GM12878 (cell line): ENCODE results near the gene TBC1D32. TPM values are rescaled to one million over a fixed set of nuclear protein-coding genes. Genes with fewer than 3 reads are reported as not detected.

Experiments
- ATAC-seq: fragments of 200-7000 bp; cut with Tn5 transposase; 3 replicates; pipeline ENCODE4 v1.9.1; 2020; ENCODE audit warnings: mild to moderate bottlenecking, moderate library complexity
- BruUV-seq: library from RNA; stranded (reverse); fragments of 400-500 nt; replicated peaks from 2 replicates; lab custom pipeline; 2021; lab: Mats Ljungman, UMichigan
- CTCF ChIA-PET: fragments of 300-600 bp; sonication (Branson Sonifier 250); formaldehyde crosslinking; extraction: SDS; loops from one replicate; lab custom pipeline; 2021; ENCODE audit warnings: inconsistent platforms; lab: Yijun Ruan, JAX
- POLR2A ChIA-PET: fragments of 350-600 bp; formaldehyde crosslinking; extraction: SDS; loops from one replicate; lab custom pipeline; 2021; ENCODE audit warnings: inconsistent platforms; lab: Charles Lee
- RAD21 ChIA-PET: fragments of 300-600 bp; sonication (Branson Sonifier 250); formaldehyde crosslinking; loops from one replicate; lab custom pipeline; 2023; ENCODE audit warnings: antibody characterized with exemption; ENCODE audit not compliant: unreplicated experiment; lab: Charles Lee
- SMC1A ChIA-PET: fragments of 300-600 bp; sonication (Branson Sonifier 250); formaldehyde crosslinking; loops from one replicate; lab custom pipeline; 2023; ENCODE audit not compliant: unreplicated experiment, uncharacterized antibody; lab: Charles Lee
- DNase-seq: peaks from one replicate; pipeline ENCODE4 v3.0.0-alpha.2; 2011; ENCODE audit warnings: low read depth, low spot score
- FAIRE-seq: peaks from 3 replicates; lab custom pipeline; 2011; peaks lifted over from hg19 to GRCh38; lab: Jason Lieb, UNC
- H2AFZ ChIP-seq: 2 replicates; pipeline ENCODE4 v1.6.0; 2011; ENCODE audit warnings: low read depth, low read length, control low read depth; ENCODE audit not compliant: control insufficient read depth
- H3K27ac ChIP-seq: 2 replicates; pipeline ENCODE4 v1.5.1; 2011; ENCODE audit warnings: control low read depth; ENCODE audit not compliant: control insufficient read depth, insufficient read depth
- H3K27me3 ChIP-seq, 2 experiments: replicated peaks in 1 of 2; 2 replicates each; pipeline versions ENCODE4 v1.6.0 to v1.6.1; 2011; ENCODE audit warnings: low read length in 1 of 2; ENCODE audit not compliant: control insufficient read depth in 2 of 2, insufficient read depth in 2 of 2
- H3K36me3 ChIP-seq, 2 experiments: 2 replicates each; pipeline ENCODE4 v1.5.1; 2011; ENCODE audit warnings: low read length in 1 of 2; ENCODE audit not compliant: control insufficient read depth in 2 of 2, insufficient read depth in 2 of 2
- H3K4me1 ChIP-seq: 2 replicates; pipeline ENCODE4 v1.6.1; 2011; ENCODE audit warnings: mild to moderate bottlenecking, low read length, moderate library complexity, mixed read lengths; ENCODE audit not compliant: control insufficient read depth, insufficient read depth
- H3K4me2 ChIP-seq: 2 replicates; pipeline ENCODE4 v1.6.0; 2011; ENCODE audit warnings: control low read depth; ENCODE audit not compliant: control insufficient read depth, insufficient read depth
- H3K4me3 ChIP-seq: fragments of 200-600 bp; sonication (generic); 2 replicates; pipeline ENCODE4 v1.5.1; 2016
- H3K79me2 ChIP-seq: 2 replicates; pipeline ENCODE4 v1.6.0; 2011; ENCODE audit warnings: low read length; ENCODE audit not compliant: control insufficient read depth, insufficient read depth
- H3K9ac ChIP-seq: 2 replicates; pipeline ENCODE4 v1.8.0; 2011; ENCODE audit warnings: low read length, control low read depth, mixed read lengths; ENCODE audit not compliant: control insufficient read depth, insufficient read depth
- H3K9me3 ChIP-seq: replicated peaks from 3 replicates; pipeline ENCODE4 v1.5.1; 2011; ENCODE audit warnings: mild to moderate bottlenecking, low read length; ENCODE audit not compliant: control insufficient read depth, insufficient read depth
- H4K20me1 ChIP-seq: 2 replicates; pipeline ENCODE4 v1.6.0; 2011; ENCODE audit not compliant: control insufficient read depth, insufficient read depth
- BHLHE40 ChIP-seq, 2 experiments: fragments of 450-650 bp in 1 of 2; IDR thresholded peaks; 2 replicates each; pipeline ENCODE4 v1.6.1; 2011 to 2017; ENCODE audit warnings: low read depth in 2 of 2, borderline replicate concordance in 1 of 2, improper control_type of control experiment in 1 of 2, low read length in 1 of 2, mild to moderate bottlenecking in 1 of 2
- BMI1 ChIP-seq: fragments of 450-650 bp; IDR thresholded peaks from 2 replicates; pipeline ENCODE4 v1.6.1; 2016; ENCODE audit warnings: mild to moderate bottlenecking, moderate library complexity, borderline replicate concordance
- E2F8 ChIP-seq: fragments of 450-650 bp; IDR thresholded peaks from 2 replicates; pipeline ENCODE4 v1.6.1; 2018; ENCODE audit warnings: mild to moderate bottlenecking, low read depth, moderate library complexity; ENCODE audit not compliant: partially characterized antibody
- EGR1 ChIP-seq, 2 experiments: IDR thresholded peaks; 1 replicate in 1 of 2; 2 replicates in 1 of 2; pipeline ENCODE4 v1.6.1; 2011 to 2012; ENCODE audit warnings: low read depth in 2 of 2, low read length in 2 of 2, borderline replicate concordance in 1 of 2, mild to moderate bottlenecking in 1 of 2, moderate library complexity in 1 of 2
- MTA3 ChIP-seq: IDR thresholded peaks from 2 replicates; pipeline ENCODE4 v1.6.1; 2012; ENCODE audit warnings: low read length, inconsistent platforms, borderline replicate concordance
- NFYA ChIP-seq: IDR thresholded peaks from 2 replicates; pipeline ENCODE4 v1.6.1; 2011; ENCODE audit warnings: low read depth, mild to moderate bottlenecking, low read length, improper control_type of control experiment, borderline replicate concordance
- SKIL ChIP-seq: fragments of 450-650 bp; IDR thresholded peaks from 2 replicates; pipeline ENCODE4 v1.6.1; 2017; ENCODE audit warnings: mild to moderate bottlenecking, low read depth, inconsistent platforms; ENCODE audit not compliant: poor library complexity, severe bottlenecking
- SMAD5 ChIP-seq: IDR thresholded peaks from 2 replicates; pipeline ENCODE4 v1.6.1; 2016; ENCODE audit warnings: antibody characterized with exemption, low read depth
- SPI1 ChIP-seq: IDR thresholded peaks from 2 replicates; pipeline ENCODE4 v1.6.1; 2011; ENCODE audit warnings: low read depth, mild to moderate bottlenecking, low read length, moderate library complexity, borderline replicate concordance; ENCODE audit not compliant: insufficient read depth
- STAT3 ChIP-seq: IDR thresholded peaks from 2 replicates; pipeline ENCODE4 v1.6.1; 2011; ENCODE audit warnings: low read depth, low read length, improper control_type of control experiment
- ZBTB40 ChIP-seq: fragments of 450-650 bp; IDR thresholded peaks from 2 replicates; pipeline ENCODE4 v1.6.1; 2016; ENCODE audit warnings: mild to moderate bottlenecking, moderate library complexity, borderline replicate concordance
- WGBS: methylation state at CpG from one replicate; pipeline ENCODE4 v1.1.6; 2016; ENCODE audit warnings: low lambda C conversion rate; ENCODE audit not compliant: insufficient replicate concordance, insufficient coverage; ENCODE audit errors: missing lambda C conversion rate; 5-methylcytosine and 5-hydroxymethylcytosine counted together
- in situ Hi-C: fragments of 300-500 bp; cut with MboI; formaldehyde crosslinking; loops from 9 replicates; pipeline ENCODE4 v1.14.3; 2018; ENCODE audit warnings: mixed read lengths
- intact Hi-C: fragments of 100-400 bp; cut with micrococcal nuclease; formaldehyde crosslinking; loops from one replicate; pipeline ENCODE4 v1.14.2; 2022; ENCODE audit not compliant: unreplicated experiment
- polyA plus RNA-seq, 11 experiments: library from polyadenylated mRNA; depleted of rRNA in 4 of 11; unstranded in 6 of 11; stranded (reverse) in 5 of 11; fragments of >200 nt; fragmentation: Nextera tagmentation in 4 of 11; fragmentation: Illumina TruSeq in 1 of 11; extraction: Ambion mirVana in 4 of 11; extraction: Trizol in 1 of 11; gene quantifications; 1 replicate in 1 of 11; 2 replicates in 10 of 11; pipeline versions ENCODE4 v1.2.1 to v1.2.3, GENCODE V29; 2011 to 2016; ENCODE audit warnings: inconsistent platforms in 2 of 11, missing spikeins in 2 of 11, low read depth in 1 of 11
- total RNA-seq, 4 experiments: library from RNA; depleted of rRNA in 3 of 4; stranded (reverse); fragments of >200 nt in 3 of 4; fragmentation: Illumina TruSeq in 1 of 4; extraction: Trizol in 1 of 4; gene quantifications; 2 replicates each; pipeline versions ENCODE4 v1.2.1 to v1.2.3, GENCODE V29; 2013 to 2021

Gene TBC1D32
- total and polyA plus RNA-seq, 10 of the 15 experiments (the other 5 are each of a cell fraction or from before 2014, with no cell fraction given), result 2.2 to 10.2 (median 4.1) TPM

- no peak overlapping the region for H3K9ac ChIP-seq
- H3K4me3 ChIP-seq, result no peak overlapping the region
- no peak overlapping the region for H2AFZ ChIP-seq
- TF ChIP-seq STAT3, result no peak
- TF ChIP-seq BHLHE40 (IDR thresholded peaks at IDR 0.05; ENCODE audit: borderline replicate concordance in 1 of 2, low read depth in 2 of 2, low read length in 1 of 2), result no peak
- no peak for TF ChIP-seq MTA3
- TF ChIP-seq E2F8, result no peak
- TF ChIP-seq BMI1, result no peak
- no peak for TF ChIP-seq NFYA
- no peak for TF ChIP-seq ZBTB40
- no peak for TF ChIP-seq EGR1 (IDR thresholded peaks at IDR 0.05; ENCODE audit: borderline replicate concordance in 1 of 2, low read depth in 2 of 2, low read length in 2 of 2)
- no peak for TF ChIP-seq SPI1
- TF ChIP-seq SKIL, result no peak
- TF ChIP-seq SMAD5, result no peak
- H3K4me1 ChIP-seq, result no peaks in the 10 kb centered on the region
- WGBS, result 91% methylated on average over 1 of the region's 1 CpG
- BruUV-seq, result no TSS peak
- ChIA-PET POLR2A (no interaction called here), SMC1A (no interaction called here), CTCF (interaction anchor here (0.7 kb wide), 1 partner anchor 108 kb away, joined by 3 read pairs; no protein-coding TSS in a partner anchor), RAD21 (no interaction called here)
- ATAC-seq (no peak), DNase-seq (no peak), FAIRE-seq (no peak)
- intact Hi-C loops (no loop called here), in situ Hi-C loops (no loop called here)
- no peaks in the 10 kb centered on the region for H3K36me3 ChIP-seq
- no peaks in the 10 kb centered on the region for H4K20me1 ChIP-seq
- no peaks in the 10 kb centered on the region for H3K27me3 ChIP-seq
- no peak overlapping the region for H3K4me2 ChIP-seq
- no peak overlapping the region for H3K27ac ChIP-seq
- H3K79me2 ChIP-seq, result no peaks in the 10 kb centered on the region
- H3K9me3 ChIP-seq, result no peaks in the 10 kb centered on the region; the same call in 2 of the 3 replicates
Observed at GRCh38 chr6:121183742-121184141, 150.5 kb downstream of the TBC1D32 start.
